A549 treated with dexamethasone at 1 μM for 4 hours (cell line): Measurements from ENCODE around the gene NRG3. TPM values are rescaled to one million over a fixed set of nuclear protein-coding genes. Genes with fewer than 3 reads are reported as not detected.

Experiments used
- total RNA-seq: library from RNA; stranded (reverse); fragments of 200-300 nt; extraction: Qiagen RNA extraction; gene quantifications from 5 replicates; pipeline ENCODE4 v1.2.3, GENCODE V29; 2022

The NRG3 gene
- not detected in 5 replicates for total RNA-seq

GRCh38 chr10:81874875-81875466 lies at the start of gene NRG3:
Gene NRG3 (plus strand): TSS chr10:81875194.

